ENCODE measurements around the gene FADS2.

Gene FADS2

DNA sequence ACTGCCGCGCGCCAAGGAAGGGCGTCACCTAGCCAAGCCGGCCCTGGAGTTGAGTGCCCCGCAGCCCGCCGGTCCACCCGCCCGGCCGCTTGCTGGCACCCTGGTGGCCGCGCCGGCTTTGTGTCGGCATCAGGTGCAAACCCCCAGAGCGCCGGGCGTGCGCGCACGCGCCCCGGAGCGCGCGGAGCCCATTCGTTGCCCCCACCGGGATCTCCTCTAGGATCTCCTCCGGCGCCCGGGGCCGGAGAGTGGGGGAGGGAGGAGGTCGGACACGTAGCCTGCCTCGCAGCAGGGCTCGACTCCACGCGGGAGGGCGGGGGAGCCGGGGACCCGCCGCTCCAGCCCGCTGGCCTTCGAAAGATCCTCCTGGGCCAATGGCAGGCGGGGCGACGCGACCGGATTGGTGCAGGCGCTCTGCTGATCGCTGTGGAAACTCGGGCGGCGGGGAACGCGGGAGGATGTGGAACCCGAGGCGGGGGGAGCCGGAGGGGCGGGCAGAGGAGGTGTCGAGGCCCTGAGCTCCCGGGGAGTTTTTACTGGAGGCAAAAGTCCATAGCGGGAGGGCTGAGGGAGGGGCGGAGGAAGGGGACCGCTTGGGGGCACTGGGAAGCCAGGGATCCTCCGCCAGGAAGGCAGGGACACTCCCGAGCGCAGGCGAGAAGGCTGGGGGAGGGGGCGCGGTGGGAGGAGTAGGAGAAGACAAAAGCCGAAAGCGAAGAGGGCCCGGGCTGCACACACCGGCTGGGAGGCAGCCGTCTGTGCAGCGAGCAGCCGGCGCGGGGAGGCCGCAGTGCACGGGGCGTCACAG lies at the start of gene FADS2:
Gene FADS2, plus strand, starts transcription at position 730 of the 808 bp plus-strand sequence. CDS start 91 bp downstream, outside the sequence.
- peak; percentile 59 for DNase-seq
- in situ Hi-C loops (cut with HindIII; ENCODE audit: low pct_ligation_motif_present, low pct_unique_long_range_greater_than_20kb, low sequenced_read_pairs): no loop called here

DNA sequence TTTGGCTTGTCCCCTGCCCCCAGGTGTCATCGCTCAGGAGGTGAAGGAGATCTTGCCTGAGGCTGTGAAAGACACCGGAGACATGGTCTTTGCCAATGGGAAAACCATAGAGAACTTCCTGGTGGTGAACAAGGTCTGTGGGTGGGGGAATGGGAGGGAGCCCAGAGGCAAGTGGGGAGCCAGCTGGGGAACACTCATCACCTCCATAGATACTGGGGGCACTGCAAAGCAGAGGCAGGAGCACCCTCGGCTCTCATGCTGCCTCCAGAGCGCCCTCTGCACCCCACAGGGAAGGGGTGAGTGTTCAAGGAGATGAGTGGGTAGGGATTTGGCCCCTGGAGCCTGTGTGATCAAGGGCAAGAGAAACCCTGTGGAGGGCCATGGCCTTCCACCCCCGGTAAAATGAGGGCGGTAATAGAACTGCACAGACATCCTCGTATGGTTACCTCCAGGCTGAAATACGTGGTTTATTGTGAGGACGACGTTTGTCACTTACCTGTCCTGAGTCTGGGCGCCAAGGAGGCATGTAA lies 49.7 kb upstream of the FADS2 start:
- no peak for DNase-seq
- in situ Hi-C loops (cut with HindIII; ENCODE audit: low pct_ligation_motif_present, low pct_unique_long_range_greater_than_20kb, low sequenced_read_pairs): no loop called here

- in situ Hi-C loops (cut with HindIII; ENCODE audit: low pct_ligation_motif_present, low pct_unique_long_range_greater_than_20kb, low sequenced_read_pairs): no loop called here
- no peak for DNase-seq
Measured at GRCh38 chr11:61778920-61779650, 49.0 kb upstream of the FADS2 start.

- DNase-seq: no peak
- in situ Hi-C loops (cut with HindIII; ENCODE audit: low pct_ligation_motif_present, low pct_unique_long_range_greater_than_20kb, low sequenced_read_pairs): no loop called here
Measured at GRCh38 chr11:61779666-61780525, 48.2 kb upstream of the FADS2 start.

- in situ Hi-C loops (cut with HindIII; ENCODE audit: low pct_ligation_motif_present, low pct_unique_long_range_greater_than_20kb, low sequenced_read_pairs): no loop called here
Measured at GRCh38 chr11:61780581-61781162, 47.4 kb upstream of the FADS2 start.

DNA sequence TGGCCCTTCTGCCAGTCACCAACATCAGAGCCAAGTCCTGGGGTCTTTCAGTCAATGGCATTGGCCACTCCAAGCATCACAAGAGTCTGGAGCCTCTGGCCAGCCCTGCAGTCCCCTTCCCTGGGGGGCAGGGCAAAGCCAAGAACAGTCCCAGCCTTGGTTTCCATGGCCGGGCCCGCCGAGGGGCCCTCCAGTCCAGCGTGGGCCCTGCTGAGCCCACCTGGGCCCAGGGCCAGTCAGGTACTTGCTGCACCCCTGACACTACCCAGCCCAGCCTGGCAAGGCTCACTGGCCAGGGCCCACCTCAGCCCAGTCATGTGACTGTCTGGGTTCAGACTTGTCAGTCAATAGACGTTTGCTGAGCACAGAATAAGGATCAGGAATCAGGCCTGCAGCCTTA lies 46.5 kb upstream of the FADS2 start:
- in situ Hi-C loops (cut with HindIII; ENCODE audit: low pct_ligation_motif_present, low pct_unique_long_range_greater_than_20kb, low sequenced_read_pairs): no loop called here
- no peak for DNase-seq

More at GRCh38 chr11:61780581-61781162, 47.4 kb upstream of the FADS2 start:
- no peak for DNase-seq

DNA sequence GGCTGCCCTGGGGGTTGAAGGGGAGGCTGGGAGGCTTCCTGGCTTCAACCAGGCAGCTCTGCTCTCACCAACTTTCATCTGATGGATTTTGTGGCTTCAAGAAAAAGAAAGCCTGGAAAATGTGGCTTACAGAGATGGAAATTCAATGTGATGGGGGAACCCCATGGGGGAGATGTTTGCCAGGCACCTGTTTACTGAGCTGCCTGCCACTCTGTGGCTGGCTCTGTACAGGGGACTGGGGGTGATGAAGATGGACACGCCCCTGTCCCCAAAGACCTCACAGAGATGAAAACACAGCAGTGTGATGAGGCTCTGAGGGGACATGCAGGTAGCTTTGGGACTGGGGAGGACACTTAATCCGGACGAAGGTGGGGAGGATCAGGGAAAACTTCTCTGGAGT lies 45.8 kb upstream of the FADS2 start:
- no peak for DNase-seq
- in situ Hi-C loops (cut with HindIII; ENCODE audit: low pct_ligation_motif_present, low pct_unique_long_range_greater_than_20kb, low sequenced_read_pairs): no loop called here

- DNase-seq: no peak
- in situ Hi-C loops (cut with HindIII; ENCODE audit: low pct_ligation_motif_present, low pct_unique_long_range_greater_than_20kb, low sequenced_read_pairs): no loop called here
Measured at GRCh38 chr11:61782841-61783240, 45.3 kb upstream of the FADS2 start.

DNA sequence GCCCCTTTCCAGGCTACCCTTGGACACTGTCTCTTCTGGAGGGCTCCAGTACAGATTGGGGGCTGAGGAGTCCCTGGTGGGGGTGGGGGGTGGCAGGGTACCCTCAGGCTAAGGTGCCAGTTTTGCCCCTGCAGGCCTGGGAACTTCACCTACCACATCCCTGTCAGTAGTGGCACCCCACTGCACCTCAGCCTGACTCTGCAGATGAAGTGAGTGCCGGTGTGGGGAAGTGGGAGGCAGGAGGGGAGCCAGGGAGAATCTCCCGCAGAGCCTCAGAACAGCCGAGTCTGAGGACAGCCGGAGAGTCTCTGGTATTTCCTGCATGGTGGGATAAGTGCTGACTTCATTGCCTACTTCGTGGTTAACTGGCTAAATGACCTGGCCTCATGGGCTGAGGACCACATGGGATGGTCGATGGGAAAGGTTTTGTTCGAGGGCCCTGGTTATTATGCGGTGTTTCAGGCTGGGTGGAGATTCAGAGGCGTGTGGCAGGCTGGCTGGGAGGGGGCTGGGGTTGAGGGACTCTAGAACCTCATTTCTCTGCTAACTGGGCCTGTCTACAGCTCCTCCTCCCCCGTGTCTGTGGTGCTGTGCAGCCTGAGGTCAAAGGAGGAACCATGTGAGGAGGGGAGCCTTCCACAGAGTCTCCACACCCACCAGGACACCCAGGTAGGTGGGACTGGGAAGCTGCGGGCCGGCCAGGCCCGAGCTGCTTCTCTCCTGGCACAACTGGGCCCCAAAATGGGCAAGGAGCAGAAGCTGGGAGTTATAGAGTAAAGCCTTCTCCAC lies 44.2 kb upstream of the FADS2 start:
- no peak for DNase-seq
- in situ Hi-C loops (cut with HindIII; ENCODE audit: low pct_ligation_motif_present, low pct_unique_long_range_greater_than_20kb, low sequenced_read_pairs): no loop called here

GRCh38 chr11:61784506-61784805 lies 43.6 kb upstream of the FADS2 start:
- no peak for DNase-seq
- in situ Hi-C loops (cut with HindIII; ENCODE audit: low pct_ligation_motif_present, low pct_unique_long_range_greater_than_20kb, low sequenced_read_pairs): no loop called here

GRCh38 chr11:61785837-61786402 lies 42.2 kb upstream of the FADS2 start:
- peak; percentile 69 for DNase-seq
- in situ Hi-C loops (cut with HindIII; ENCODE audit: low pct_ligation_motif_present, low pct_unique_long_range_greater_than_20kb, low sequenced_read_pairs): no loop called here

DNA sequence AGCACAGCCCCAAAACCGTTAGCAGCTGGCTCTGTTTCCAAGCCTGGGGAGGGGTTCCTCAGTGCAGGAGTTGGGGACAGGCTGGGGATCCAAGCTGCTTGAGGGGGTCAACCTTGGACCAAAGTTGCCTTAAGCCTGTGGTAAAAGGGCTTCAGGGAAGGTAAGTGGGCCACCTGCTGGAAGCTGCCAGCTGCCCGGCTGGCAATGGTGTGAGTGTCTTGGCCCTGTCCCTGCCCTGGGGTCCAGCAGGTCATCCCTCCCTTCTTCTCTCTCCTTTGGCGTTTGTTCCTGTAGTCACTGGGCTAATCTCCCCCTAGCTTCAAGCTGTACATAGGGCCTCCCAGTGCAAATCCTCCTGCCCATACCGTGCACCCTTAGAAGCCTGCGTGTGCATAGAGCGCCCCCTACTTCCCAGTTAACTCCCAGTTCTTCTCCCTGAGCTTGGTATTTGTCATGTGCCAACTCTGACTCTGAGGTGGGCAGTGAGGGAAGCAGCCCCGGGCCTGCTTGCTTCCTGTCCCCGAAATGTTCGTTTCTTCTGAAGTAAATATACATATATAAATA lies 40.1 kb upstream of the FADS2 start:
- DNase-seq: peak; percentile 70
- in situ Hi-C loops (cut with HindIII; ENCODE audit: low pct_ligation_motif_present, low pct_unique_long_range_greater_than_20kb, low sequenced_read_pairs): no loop called here

- in situ Hi-C loops (cut with HindIII; ENCODE audit: low pct_ligation_motif_present, low pct_unique_long_range_greater_than_20kb, low sequenced_read_pairs): no loop called here
Measured at GRCh38 chr11:61791737-61792309, 36.3 kb upstream of the FADS2 start.

GRCh38 chr11:61792310-61793082 lies 35.6 kb upstream of the FADS2 start, which contains the start of the genes FEN1 and TMEM258:
TSS of gene FEN1 (plus strand) at chr11:61792911. CDS start at chr11:61795362, 2,451 bp downstream.
TSS of gene TMEM258 (minus strand) at chr11:61792599. CDS start at chr11:61792558, 41 bp downstream.
- in situ Hi-C loops (cut with HindIII; ENCODE audit: low pct_ligation_motif_present, low pct_unique_long_range_greater_than_20kb, low sequenced_read_pairs): no loop called here
- DNase-seq: peak; percentile 89

More at GRCh38 chr11:61791737-61792309, 36.3 kb upstream of the FADS2 start:
- peak; percentile 78 for DNase-seq

DNA sequence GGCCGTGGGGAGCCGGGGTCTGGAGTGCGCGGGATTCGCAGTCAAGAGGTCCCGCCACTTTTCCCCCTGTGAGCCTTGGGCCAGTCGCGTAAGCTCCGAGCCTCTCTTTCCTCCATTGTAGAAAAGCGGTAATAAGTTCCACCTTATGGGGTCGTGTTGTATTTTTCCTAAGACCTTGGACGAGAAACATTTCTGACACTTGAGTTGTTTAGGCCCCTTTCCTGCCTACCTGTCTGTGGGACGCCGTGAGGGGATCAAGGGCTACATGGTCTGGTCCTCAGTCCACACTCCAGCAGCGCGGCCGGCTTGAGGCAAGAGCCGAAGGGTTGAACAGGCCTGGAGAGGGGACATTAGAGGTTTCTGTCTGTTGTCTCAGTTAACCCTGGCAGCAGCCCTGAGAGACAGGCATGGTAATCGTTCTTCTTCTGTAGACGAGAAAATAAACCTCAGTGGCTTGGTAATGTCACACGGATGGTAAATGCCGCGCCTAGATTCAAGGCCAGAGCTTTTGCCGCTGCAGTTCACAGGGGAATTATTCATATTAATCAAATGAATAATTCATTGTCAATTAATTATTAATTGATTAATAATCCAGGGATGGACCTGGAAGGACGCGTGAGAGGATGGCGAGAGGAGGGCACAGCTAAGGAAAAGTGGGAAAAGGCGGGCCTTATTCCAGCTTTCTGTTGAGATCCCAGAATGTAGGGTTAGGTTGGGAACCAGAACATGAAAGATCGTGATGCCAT lies 34.8 kb upstream of the FADS2 start:
- in situ Hi-C loops (cut with HindIII; ENCODE audit: low pct_ligation_motif_present, low pct_unique_long_range_greater_than_20kb, low sequenced_read_pairs): no loop called here
- DNase-seq: peak; percentile 15

Measured in ACHN (cell line).